Peyer's patch (tissue), 4 donors: ENCODE measurements around the gene RUNX3. TPM values are rescaled to one million over a fixed set of nuclear protein-coding genes. Genes with fewer than 3 reads are reported as not detected.

Experiments
- DNase-seq, 3 donors: peaks; one replicate each; pipeline ENCODE4 v3.0.0-alpha.2; 2017 to 2019
- H3K27ac ChIP-seq, 4 donors: fragments of 200-600 bp; sonication (generic); one replicate each; pipeline ENCODE4 v1.5.1; 2016 to 2019
- H3K27me3 ChIP-seq, 2 donors: fragments of 200-600 bp; sonication (generic); one replicate each; pipeline ENCODE4 v1.5.1; 2019
- H3K36me3 ChIP-seq, 3 donors: fragments of 200-600 bp; sonication (generic); one replicate each; pipeline ENCODE4 v1.5.1; 2016 to 2019
- H3K4me1 ChIP-seq, 4 donors: fragments of 200-600 bp; sonication (generic); one replicate each; pipeline ENCODE4 v1.5.1; 2016 to 2019
- H3K4me3 ChIP-seq, 4 donors: fragments of 200-600 bp; sonication (generic); 1 replicate in 3 of 4; 2 replicates in 1 of 4; pipeline ENCODE4 v1.5.1; 2016 to 2019; ENCODE audit warnings: mild to moderate bottlenecking in 1 of 4
- H3K9me3 ChIP-seq, 4 donors: fragments of 200-600 bp; sonication (generic); one replicate each; pipeline ENCODE4 v1.5.1; 2016 to 2019; ENCODE audit warnings: mild to moderate bottlenecking in 1 of 4
- POLR2A ChIP-seq, 2 donors: fragments of 450-650 bp; IDR thresholded peaks; one replicate each; pipeline ENCODE4 v1.5.1; 2017; ENCODE audit warnings: antibody characterized with exemption in 2 of 2, mild to moderate bottlenecking in 2 of 2, moderate library complexity in 2 of 2
- total RNA-seq, 4 donors: library from RNA; depleted of rRNA; stranded (reverse); fragments of >200 nt; gene quantifications; one replicate each; pipeline ENCODE4 v1.1.0, GENCODE V29; 2016
- TF ChIP-seq, protein P1 (sequence below), 6 experiments: fragments of 450-650 bp in 4 of 6; fragments of 200-600 bp in 2 of 6; sonication (generic) in 1 of 6; IDR thresholded peaks; one replicate each; pipeline ENCODE4 v1.5.1; 2017 to 2019; ENCODE audit warnings: antibody characterized with exemption in 6 of 6, mild to moderate bottlenecking in 3 of 6, moderate library complexity in 1 of 6

The RUNX3 gene
- total RNA-seq, 4 donors from 2014 or later: 2.1 to 9.9 (median 6.0) TPM

DNA sequence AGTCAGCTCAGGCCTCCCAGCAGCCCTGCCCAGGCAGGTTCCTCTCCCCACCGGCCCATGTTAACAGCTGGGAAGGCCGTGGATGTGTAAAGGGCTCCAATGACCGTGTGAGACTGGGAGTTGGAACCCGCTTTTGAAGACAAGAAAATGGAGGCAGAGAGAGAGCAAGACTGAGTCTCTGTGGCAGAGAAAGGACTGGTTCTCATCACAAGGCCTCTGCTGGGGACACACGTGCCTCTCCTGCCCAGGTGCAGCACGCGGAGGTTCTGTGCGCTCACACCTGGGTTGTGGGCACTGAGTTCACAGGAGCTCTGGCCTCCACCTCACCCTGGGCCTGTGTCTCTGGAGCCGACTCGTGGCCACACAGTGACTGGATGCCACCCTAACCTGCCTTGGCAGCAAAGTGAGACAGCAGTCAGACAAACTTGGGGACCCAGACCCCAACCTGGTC lies 27.0 kb downstream of the RUNX3 start:
- Histone ChIP-seq H3K27ac (no peak overlapping the region), H3K27me3 (no peaks in the 10 kb centered on the region), H3K4me3 (no peak overlapping the region), H3K9me3 (no peaks in the 10 kb centered on the region), H3K4me1 (peaks cover 0 to 5% (median 0%) of the 10 kb centered on the region in 4 donors), H3K36me3 (peaks cover 0 to 8% (median 0%) of the 10 kb centered on the region in 3 donors)
- peak in 2 of 3 donors; percentile 32 to 33 for DNase-seq
- TF ChIP-seq, protein P1, sequence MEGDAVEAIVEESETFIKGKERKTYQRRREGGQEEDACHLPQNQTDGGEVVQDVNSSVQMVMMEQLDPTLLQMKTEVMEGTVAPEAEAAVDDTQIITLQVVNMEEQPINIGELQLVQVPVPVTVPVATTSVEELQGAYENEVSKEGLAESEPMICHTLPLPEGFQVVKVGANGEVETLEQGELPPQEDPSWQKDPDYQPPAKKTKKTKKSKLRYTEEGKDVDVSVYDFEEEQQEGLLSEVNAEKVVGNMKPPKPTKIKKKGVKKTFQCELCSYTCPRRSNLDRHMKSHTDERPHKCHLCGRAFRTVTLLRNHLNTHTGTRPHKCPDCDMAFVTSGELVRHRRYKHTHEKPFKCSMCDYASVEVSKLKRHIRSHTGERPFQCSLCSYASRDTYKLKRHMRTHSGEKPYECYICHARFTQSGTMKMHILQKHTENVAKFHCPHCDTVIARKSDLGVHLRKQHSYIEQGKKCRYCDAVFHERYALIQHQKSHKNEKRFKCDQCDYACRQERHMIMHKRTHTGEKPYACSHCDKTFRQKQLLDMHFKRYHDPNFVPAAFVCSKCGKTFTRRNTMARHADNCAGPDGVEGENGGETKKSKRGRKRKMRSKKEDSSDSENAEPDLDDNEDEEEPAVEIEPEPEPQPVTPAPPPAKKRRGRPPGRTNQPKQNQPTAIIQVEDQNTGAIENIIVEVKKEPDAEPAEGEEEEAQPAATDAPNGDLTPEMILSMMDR (IDR thresholded peaks at IDR 0.05): no peak
- no peak for TF ChIP-seq POLR2A (IDR thresholded peaks at IDR 0.05)

DNA sequence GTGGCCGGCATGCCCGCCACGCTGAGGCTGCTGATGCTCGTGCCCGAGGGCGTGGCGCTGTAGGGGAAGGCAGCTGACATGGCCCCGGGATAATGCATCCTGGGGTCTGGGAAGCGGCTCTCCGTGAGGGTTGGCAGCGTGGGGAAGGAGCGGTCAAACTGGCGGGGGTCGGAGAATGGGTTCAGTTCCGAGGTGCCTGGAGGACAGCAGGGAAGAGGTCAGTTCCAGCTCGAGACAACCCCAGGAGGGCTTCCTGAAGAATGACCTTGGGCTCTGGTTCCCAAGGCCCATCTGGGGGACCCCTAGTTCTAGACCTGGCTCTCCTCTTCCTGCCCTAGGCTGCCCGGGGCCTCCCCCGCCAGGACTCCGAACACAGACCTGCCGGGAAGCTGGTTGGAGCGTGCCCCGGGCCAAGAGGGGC lies 27.6 kb downstream of the RUNX3 start:
- H3K9me3 ChIP-seq: no peaks in the 10 kb centered on the region
- peak in 2 of 3 donors; percentile 32 to 38 for DNase-seq
- H3K27ac ChIP-seq: no peak overlapping the region
- H3K4me3 ChIP-seq: no peak overlapping the region
- peaks cover 0 to 8% (median 0%) of the 10 kb centered on the region in 3 donors for H3K36me3 ChIP-seq
- no peaks in the 10 kb centered on the region for H3K27me3 ChIP-seq
- TF ChIP-seq POLR2A (IDR thresholded peaks at IDR 0.05): no peak
- TF ChIP-seq, protein P1 (IDR thresholded peaks at IDR 0.05): no peak
- peaks cover 0 to 6% (median 0%) of the 10 kb centered on the region in 4 donors for H3K4me1 ChIP-seq

DNA sequence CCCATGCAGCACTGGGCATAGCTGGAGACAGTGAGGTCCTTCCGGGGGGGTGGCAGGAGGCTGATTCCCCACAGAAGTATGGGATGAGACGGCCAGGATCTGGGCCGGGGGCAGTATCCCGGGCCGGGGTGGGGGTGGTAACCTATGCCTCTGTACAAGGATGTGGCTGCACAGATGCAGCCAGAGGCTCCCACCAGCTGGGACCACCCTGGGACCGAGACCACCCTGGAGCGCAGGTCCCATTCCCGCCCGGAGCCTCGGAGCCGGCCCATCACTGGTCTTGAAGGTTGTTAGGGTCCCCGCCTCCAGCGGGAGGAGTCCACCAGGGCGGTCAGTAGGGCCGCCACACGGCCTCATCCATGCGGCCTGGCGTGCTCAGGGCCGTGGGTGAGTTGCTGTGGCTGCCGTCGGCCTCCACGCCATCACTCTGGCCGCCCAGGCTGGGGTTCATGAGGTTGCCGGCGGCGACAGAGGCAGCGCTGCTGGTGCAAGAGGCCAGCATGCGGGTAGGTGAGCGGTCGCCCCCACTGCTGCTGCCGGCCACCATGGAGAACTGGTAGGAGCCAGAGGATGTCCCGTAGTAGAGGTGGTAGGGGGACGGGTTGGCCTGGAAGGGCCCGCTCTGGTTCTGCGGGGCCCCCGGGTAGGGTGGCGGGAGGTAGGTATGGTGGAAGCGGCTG lies 28.1 kb downstream of the RUNX3 start:
- Histone ChIP-seq H3K9me3 (no peaks in the 10 kb centered on the region), H3K4me3 (no peak overlapping the region), H3K27ac (no peak overlapping the region), H3K4me1 (peaks cover 0 to 6% (median 0%) of the 10 kb centered on the region in 4 donors), H3K27me3 (no peaks in the 10 kb centered on the region), H3K36me3 (peaks cover 0 to 6% (median 0%) of the 10 kb centered on the region in 3 donors)
- peak in 2 of 3 donors; percentile 45 to 47 for DNase-seq
- TF ChIP-seq, protein P1 (IDR thresholded peaks at IDR 0.05): no peak
- TF ChIP-seq POLR2A (IDR thresholded peaks at IDR 0.05): no peak

DNA sequence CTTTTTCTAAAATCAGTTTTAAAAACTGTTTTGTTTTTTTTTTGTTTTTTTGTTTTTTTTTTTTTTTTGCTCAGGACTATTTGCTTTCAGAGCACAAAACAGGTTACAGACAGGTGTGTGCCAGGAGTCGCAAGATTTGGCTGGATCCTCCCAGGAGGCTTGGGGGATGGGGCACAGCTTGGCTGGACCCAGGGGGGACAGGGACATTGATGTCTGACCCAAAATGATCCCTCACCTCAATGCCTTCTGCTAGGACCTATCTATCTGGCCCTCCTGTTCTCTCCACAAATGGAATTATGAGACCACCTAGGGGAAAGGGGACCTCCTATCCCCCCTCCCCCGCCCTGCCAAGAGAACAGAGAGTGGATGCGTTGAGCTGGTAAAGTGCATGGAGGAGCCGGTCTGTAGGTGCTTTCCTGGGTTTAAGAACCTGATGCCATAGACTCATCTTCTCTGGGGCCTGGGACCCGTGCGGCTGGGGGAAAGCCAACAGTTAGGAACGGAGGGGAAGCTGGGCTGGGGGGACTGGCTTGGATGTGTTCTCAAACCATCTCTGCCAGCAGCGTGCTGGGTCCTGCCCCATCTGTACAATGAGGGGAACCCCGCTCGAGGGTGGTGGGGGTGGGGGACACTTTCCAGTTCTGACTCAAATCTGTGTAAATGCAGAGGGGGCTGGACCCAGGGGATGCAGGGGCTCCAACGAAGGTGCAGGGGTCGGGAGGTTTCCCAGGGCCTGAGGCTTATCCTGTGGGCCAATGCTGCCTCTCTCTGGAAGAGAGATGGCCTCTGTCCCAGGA lies 28.9 kb downstream of the RUNX3 start:
- peaks cover 0 to 6% (median 0%) of the 10 kb centered on the region in 4 donors for H3K4me1 ChIP-seq
- H3K27me3 ChIP-seq: no peaks in the 10 kb centered on the region
- DNase-seq: peak in 2 of 3 donors; percentile 34 to 41
- no peaks in the 10 kb centered on the region for H3K36me3 ChIP-seq
- no peak for TF ChIP-seq POLR2A (IDR thresholded peaks at IDR 0.05)
- TF ChIP-seq, protein P1 (IDR thresholded peaks at IDR 0.05): no peak
- no peaks in the 10 kb centered on the region for H3K9me3 ChIP-seq
- no peak overlapping the region for H3K4me3 ChIP-seq
- no peak overlapping the region for H3K27ac ChIP-seq

DNA sequence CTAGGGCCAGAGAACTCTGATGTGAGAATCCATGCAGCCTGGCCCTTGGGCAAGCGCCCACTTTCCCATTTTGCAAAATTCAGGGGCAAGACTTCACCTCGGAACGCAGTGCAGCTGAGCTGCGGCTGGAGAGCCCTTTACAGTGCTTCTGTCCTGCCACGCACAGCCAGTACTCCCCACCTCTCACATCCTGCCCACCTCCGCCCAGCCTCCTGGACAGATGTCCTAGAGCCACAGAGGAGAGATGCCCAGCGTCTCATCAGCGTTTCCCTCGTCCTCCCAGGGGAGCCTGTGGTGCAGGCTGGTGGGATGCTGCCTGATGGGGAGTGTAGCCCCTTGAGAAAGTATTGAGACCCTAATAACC lies 29.6 kb downstream of the RUNX3 start:
- TF ChIP-seq, protein P1 (IDR thresholded peaks at IDR 0.05): no peak
- TF ChIP-seq POLR2A (IDR thresholded peaks at IDR 0.05): no peak
- Histone ChIP-seq H3K36me3 (no peaks in the 10 kb centered on the region), H3K27me3 (no peaks in the 10 kb centered on the region), H3K27ac (no peak overlapping the region), H3K4me1 (peaks cover 0 to 6% (median 0%) of the 10 kb centered on the region in 4 donors), H3K9me3 (no peaks in the 10 kb centered on the region), H3K4me3 (no peak overlapping the region)
- DNase-seq: peak in 2 of 3 donors; percentile 34 to 39
